ENCODE results near the gene MRPL22. TPM values are rescaled to one million over a fixed set of nuclear protein-coding genes. Genes with fewer than 3 reads are reported as not detected.

MRPL22 gene
- total and polyA plus RNA-seq, 2 of the 13 experiments (the other 11 are each of a cell fraction or from before 2014, with no cell fraction given): 66.8 to 84.8 TPM

DNA sequence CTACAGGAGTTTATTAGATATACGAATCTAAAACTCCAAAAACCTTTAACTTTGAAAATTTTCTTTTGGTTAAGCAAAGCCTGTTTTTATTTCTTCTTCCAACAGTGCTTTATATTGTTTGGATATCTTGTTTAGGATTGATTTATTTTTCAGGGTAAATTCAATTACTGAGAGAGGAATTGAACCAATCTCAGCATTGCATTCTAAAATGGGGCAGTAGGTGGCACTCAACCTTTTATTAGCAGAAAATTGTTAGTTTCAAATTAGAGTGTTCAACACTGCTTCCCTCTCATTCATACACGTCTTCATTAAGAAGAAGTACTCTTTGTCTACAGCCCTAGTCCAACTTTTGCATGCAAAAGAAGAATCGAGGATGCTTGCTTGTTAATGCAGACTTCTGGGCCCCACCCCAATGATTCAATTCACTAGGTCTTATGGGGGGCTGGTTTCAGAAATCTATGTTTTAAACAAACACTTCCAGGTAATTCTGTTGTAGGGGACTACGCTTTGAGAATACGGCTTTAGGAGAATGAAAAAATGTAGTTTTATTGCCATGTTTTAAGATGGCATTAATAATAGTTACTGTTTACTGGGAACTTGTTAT, 26.6 kb downstream of the MRPL22 start (continued):
- TF ChIP-seq ZMAT5 (CRISPR knock-in tag; IDR thresholded peaks at IDR 0.05; ENCODE audit: borderline replicate concordance, low read depth): no peak
- TF ChIP-seq ZNF430 (CRISPR knock-in tag; IDR thresholded peaks at IDR 0.05): no peak
- TF ChIP-seq ZNF687 (CRISPR knock-in tag; IDR thresholded peaks at IDR 0.05): no peak
- peak; percentile 36; the same call in 1 of the 2 replicates for TF ChIP-seq SMC3 (IDR thresholded peaks at IDR 0.05; ENCODE audit: low read length)
- TF ChIP-seq GFI1 (CRISPR knock-in tag; IDR thresholded peaks at IDR 0.05; ENCODE audit: borderline replicate concordance): peak; percentile 66; the same call in 1 of the 2 replicates
- no peak for TF ChIP-seq HNRNPH1 (optimal IDR thresholded peaks at IDR 0.05; ENCODE audit: low read depth, low read length)
- TF ChIP-seq CTCF (CRISPR knock-in tag; IDR thresholded peaks at IDR 0.05): peak; percentile 44
- TF ChIP-seq SIX4 (CRISPR knock-in tag; IDR thresholded peaks at IDR 0.05): no peak
